ENCODE results near the gene DGCR6L. TPM values are rescaled to one million over a fixed set of nuclear protein-coding genes. Genes with fewer than 3 reads are reported as not detected.
"Not testable (repeated sequence)": the region's sequence is repeated elsewhere in the genome, so short reads cannot be mapped to it uniquely, and the experiment has no call there.

DGCR6L gene
- total RNA-seq, 2 experiments from 2014 or later = 22.5 to 37.8 TPM

GRCh38 chr22:20320659-20321551 is 1.0 kb upstream of the DGCR6L start:
- DNase-seq (ENCODE audit: low spot score); CTCF ChIA-PET (ENCODE audit: unreplicated experiment); intact Hi-C loops (cut with micrococcal nuclease; ENCODE audit: unreplicated experiment); H3K9me2 ChIP-seq (ENCODE audit: insufficient read depth, low read length); H3K79me2 ChIP-seq (ENCODE audit: insufficient read depth, low read depth, low read length); H3K27ac ChIP-seq (ENCODE audit: low read depth, low read length, poor library complexity, severe bottlenecking); H3K9me3 ChIP-seq (ENCODE audit: low read length); BruUV-seq (replicated peaks); H3K36me3 ChIP-seq (ENCODE audit: insufficient read depth, low read length); H4K20me1 ChIP-seq (ENCODE audit: insufficient read depth, low read length): not testable (repeated sequence)
- Histone ChIP-seq H3K4me1 (ENCODE audit: insufficient read depth, low read length, poor library complexity, severe bottlenecking) (peaks cover 21% of the 10 kb centered on the region), H2AFZ (ENCODE audit: low read length) (peak overlapping the region; percentile 98), H3K4me3 (ENCODE audit: low read depth, low read length, poor library complexity, severe bottlenecking) (peak overlapping the region; percentile 100), H3K4me2 (ENCODE audit: low read length) (peak overlapping the region; percentile 79)
- POLR2A ChIA-PET = interaction anchor here (0.7 kb wide), 1 partner anchor 173 kb away, joined by 3 read pairs; no protein-coding TSS in a partner anchor

DNA sequence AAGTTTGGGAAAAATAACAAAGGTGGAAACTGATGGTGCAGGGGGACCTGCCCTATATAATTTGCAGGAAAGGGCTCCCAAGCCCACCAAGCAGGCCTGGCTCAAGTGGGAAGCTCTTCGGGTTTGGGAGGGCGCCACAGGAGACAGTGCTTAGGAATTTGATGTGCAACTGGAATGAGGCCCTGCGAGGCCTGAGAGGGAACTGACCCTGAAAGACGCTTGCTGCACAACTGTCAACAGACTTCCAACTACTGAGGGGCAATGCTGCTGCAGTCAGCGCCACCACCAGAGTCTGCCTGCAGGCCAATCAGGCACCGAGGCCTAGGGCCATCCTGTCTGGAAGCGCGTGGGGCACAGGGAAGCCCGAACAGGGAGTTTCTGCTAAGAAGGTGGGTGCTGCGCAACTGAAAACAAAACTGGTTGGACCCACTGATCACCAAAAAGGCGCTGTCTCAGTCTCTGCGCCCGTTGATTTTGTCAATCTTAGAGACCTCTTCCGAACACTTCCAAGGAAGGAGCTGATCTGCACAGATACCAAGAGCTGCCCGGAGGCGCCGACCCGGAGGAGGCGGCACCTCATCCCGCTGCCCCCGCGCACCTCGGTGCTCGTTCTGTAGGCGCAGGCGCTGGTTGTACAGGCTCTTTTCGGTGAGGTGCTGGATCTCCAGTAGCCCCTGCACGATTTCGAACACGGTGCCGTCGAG is 667 bp downstream of the DGCR6L start:
- Histone ChIP-seq H2AFZ (ENCODE audit: low read length) (peak overlapping the region; percentile 98), H3K27ac (ENCODE audit: low read depth, low read length, poor library complexity, severe bottlenecking) (peak overlapping the region; percentile 9), H3K4me2 (ENCODE audit: low read length) (peak overlapping the region; percentile 79), H3K36me3 (ENCODE audit: insufficient read depth, low read length) (no peaks in the 10 kb centered on the region), H3K9me3 (ENCODE audit: low read length) (no peaks in the 10 kb centered on the region), H3K4me1 (ENCODE audit: insufficient read depth, low read length, poor library complexity, severe bottlenecking) (peaks cover 21% of the 10 kb centered on the region), H3K79me2 (ENCODE audit: insufficient read depth, low read depth, low read length) (no peaks in the 10 kb centered on the region), H3K4me3 (ENCODE audit: low read depth, low read length, poor library complexity, severe bottlenecking) (peak overlapping the region; percentile 100), H4K20me1 (ENCODE audit: insufficient read depth, low read length) (0 out of 2 replicates have a peak, but pooled peaks cover 6% of the 10 kb centered on the region), H3K9me2 (ENCODE audit: insufficient read depth, low read length) (no peaks in the 10 kb centered on the region)
- peak; percentile 37 for DNase-seq (ENCODE audit: low spot score)
- no peak for TF ChIP-seq EZH2phosphoT487 (IDR thresholded peaks at IDR 0.05; ENCODE audit: borderline replicate concordance, low read depth, low read length)
- 0 out of 2 replicates have a peak, but pooled peaks have one; percentile 9 for TF ChIP-seq CTCF (conservative IDR thresholded peaks at IDR 0.05; ENCODE audit: low read length)
- ChIA-PET CTCF (ENCODE audit: unreplicated experiment) (no interaction called here), POLR2A (interaction anchor here (0.6 to 1.1 kb wide), 4 partner anchors 9 to 1546 kb away, joined by 3 read pairs; no protein-coding TSS in a partner anchor)
- intact Hi-C loops (cut with micrococcal nuclease; ENCODE audit: unreplicated experiment) = no loop called here
- BruUV-seq (replicated peaks) = no TSS peak

DNA sequence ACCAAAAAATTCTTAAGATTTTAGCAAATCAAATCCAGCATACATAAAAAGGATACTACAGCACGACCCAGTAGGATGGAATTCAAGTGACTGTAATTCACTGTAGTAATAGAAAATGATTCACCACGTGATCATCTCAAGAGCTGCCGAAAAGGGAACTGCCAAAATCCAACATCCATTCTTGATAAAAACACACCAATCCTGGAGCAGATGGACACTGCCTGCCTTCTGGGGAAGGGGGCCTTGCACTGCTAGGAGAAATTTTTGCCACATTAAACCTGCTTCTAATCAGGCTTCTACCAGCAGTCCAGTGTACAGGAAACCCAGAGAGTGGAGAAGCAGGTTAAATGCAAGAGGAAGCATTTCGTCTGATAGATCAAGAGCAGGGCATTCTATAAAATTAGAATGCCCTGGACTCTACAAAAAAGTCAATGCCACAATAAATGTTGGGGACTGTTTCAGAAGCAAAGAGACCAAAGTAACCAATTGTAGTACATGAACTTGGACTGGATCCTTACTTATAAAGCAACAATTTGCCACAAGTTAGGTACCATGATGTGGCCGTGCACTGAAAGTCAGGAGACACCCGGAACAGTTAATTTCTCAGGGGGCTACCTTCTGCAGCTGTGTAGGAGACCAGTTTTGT is 1.7 kb downstream of the DGCR6L start:
- H4K20me1 ChIP-seq (ENCODE audit: insufficient read depth, low read length); H3K27ac ChIP-seq (ENCODE audit: low read depth, low read length, poor library complexity, severe bottlenecking); BruUV-seq (replicated peaks); H2AFZ ChIP-seq (ENCODE audit: low read length); POLR2A ChIA-PET; H3K36me3 ChIP-seq (ENCODE audit: insufficient read depth, low read length); H3K9me3 ChIP-seq (ENCODE audit: low read length); H3K79me2 ChIP-seq (ENCODE audit: insufficient read depth, low read depth, low read length); H3K4me3 ChIP-seq (ENCODE audit: low read depth, low read length, poor library complexity, severe bottlenecking); DNase-seq (ENCODE audit: low spot score); intact Hi-C loops (cut with micrococcal nuclease; ENCODE audit: unreplicated experiment); H3K9me2 ChIP-seq (ENCODE audit: insufficient read depth, low read length); CTCF ChIA-PET (ENCODE audit: unreplicated experiment): not testable (repeated sequence)
- Histone ChIP-seq H3K4me2 (ENCODE audit: low read length) (peak overlapping the region; percentile 79), H3K4me1 (ENCODE audit: insufficient read depth, low read length, poor library complexity, severe bottlenecking) (peaks cover 21% of the 10 kb centered on the region)

Data from OCI-LY7 (cell line).